22Rv1 (cell line): ENCODE data around the gene EXD2.
A peak's percentile ranks its signal among the peaks of the same experiment; 100 is the strongest.

Experiments used
- ZFX ChIP-seq: fragments of 450-650 bp; IDR thresholded peaks from 2 replicates; pipeline ENCODE4 v1.6.1; 2017; ENCODE audit warnings: antibody characterized with exemption, borderline replicate concordance
- TF ChIP-seq, protein P1 (sequence below): fragments of 450-650 bp; IDR thresholded peaks from 2 replicates; pipeline ENCODE4 v1.5.1; 2017; ENCODE audit warnings: mild to moderate bottlenecking

DNA sequence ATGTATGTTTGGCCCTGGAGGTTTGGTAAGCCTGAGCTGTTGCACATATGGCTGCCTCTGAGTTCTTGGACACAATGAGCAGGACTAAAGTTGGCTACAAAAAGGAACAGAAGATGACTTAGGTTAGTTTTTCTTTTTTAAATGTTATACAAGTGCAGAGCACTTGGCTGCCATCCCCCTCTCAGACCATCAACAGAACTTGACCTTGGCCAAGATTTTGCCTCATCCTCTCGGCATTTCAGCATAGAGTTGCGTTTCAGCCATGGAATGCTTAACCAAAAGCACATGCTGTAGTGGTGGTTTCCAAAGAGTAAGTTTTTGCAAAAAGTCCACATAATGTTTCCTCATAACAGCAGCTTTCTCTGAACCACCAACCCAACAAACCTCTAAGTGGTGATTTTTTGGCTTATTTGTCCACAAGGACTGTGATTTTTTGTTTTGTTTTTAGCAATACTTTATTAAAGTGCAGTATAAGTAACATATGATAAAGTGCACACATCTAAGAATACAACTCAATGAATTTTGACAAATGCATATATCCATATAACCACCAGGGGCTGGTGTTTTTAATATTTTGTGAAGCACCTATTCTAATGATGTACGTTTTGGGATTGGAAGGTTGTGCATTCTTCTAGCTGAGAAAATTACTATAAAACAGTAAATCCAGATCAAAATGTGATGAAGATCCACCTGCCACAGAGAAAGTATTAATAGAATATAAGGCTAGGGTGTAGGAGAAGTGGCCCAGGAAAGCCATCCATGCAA lies 56.6 kb downstream of the EXD2 start:
- TF ChIP-seq, protein P1, sequence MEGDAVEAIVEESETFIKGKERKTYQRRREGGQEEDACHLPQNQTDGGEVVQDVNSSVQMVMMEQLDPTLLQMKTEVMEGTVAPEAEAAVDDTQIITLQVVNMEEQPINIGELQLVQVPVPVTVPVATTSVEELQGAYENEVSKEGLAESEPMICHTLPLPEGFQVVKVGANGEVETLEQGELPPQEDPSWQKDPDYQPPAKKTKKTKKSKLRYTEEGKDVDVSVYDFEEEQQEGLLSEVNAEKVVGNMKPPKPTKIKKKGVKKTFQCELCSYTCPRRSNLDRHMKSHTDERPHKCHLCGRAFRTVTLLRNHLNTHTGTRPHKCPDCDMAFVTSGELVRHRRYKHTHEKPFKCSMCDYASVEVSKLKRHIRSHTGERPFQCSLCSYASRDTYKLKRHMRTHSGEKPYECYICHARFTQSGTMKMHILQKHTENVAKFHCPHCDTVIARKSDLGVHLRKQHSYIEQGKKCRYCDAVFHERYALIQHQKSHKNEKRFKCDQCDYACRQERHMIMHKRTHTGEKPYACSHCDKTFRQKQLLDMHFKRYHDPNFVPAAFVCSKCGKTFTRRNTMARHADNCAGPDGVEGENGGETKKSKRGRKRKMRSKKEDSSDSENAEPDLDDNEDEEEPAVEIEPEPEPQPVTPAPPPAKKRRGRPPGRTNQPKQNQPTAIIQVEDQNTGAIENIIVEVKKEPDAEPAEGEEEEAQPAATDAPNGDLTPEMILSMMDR = peak; percentile 26
- no peak for TF ChIP-seq ZFX
